A673 (cell line): Measurements from ENCODE around the gene PGAM2. TPM values are rescaled to one million over a fixed set of nuclear protein-coding genes. Genes with fewer than 3 reads are reported as not detected.

Experiments used
- BruUV-seq: library from RNA; stranded (reverse); fragments of 400-500 nt; replicated peaks from 2 replicates; lab custom pipeline; 2021; lab: Mats Ljungman, UMichigan
- CTCF ChIA-PET: fragments of 300-600 bp; sonication (Branson Sonifier 250); formaldehyde crosslinking; loops from one replicate; lab custom pipeline; 2022; ENCODE audit warnings: antibody characterized with exemption; lab: Charles Lee
- POLR2A ChIA-PET: fragments of 300-600 bp; sonication (Branson Sonifier 250); formaldehyde crosslinking; loops from one replicate; lab custom pipeline; 2022; ENCODE audit warnings: antibody characterized with exemption; ENCODE audit not compliant: low non-redundant PET; lab: Charles Lee
- DNase-seq: peaks from one replicate; pipeline ENCODE4 v3.0.0-alpha.2; 2015; ENCODE audit warnings: low spot score
- H3K27ac ChIP-seq: fragments of 200-600 bp; sonication (generic); 2 replicates; pipeline ENCODE4 v1.5.1; 2016; ENCODE audit warnings: mixed run types, low read depth, mild to moderate bottlenecking, mixed read lengths, antibody characterized with exemption, low read length; ENCODE audit not compliant: poor library complexity, severe bottlenecking
- H3K27me3 ChIP-seq: fragments of 200-600 bp; sonication (generic); replicated peaks from 2 replicates; pipeline ENCODE4 v1.6.1; 2017; ENCODE audit warnings: mixed run types, low read depth, mild to moderate bottlenecking, mixed read lengths, antibody characterized with exemption, low read length; ENCODE audit not compliant: insufficient read depth, poor library complexity
- H3K36me3 ChIP-seq: fragments of 200-600 bp; sonication (generic); 2 replicates; pipeline ENCODE4 v1.6.1; 2016; ENCODE audit warnings: mixed run types, mild to moderate bottlenecking, mixed read lengths, antibody characterized with exemption, low read length; ENCODE audit not compliant: insufficient read depth, poor library complexity, severe bottlenecking
- H3K4me1 ChIP-seq: fragments of 200-600 bp; sonication (generic); 2 replicates; pipeline ENCODE4 v1.6.1; 2017; ENCODE audit warnings: mixed run types, mild to moderate bottlenecking, mixed read lengths, antibody characterized with exemption, low read length; ENCODE audit not compliant: insufficient read depth, poor library complexity, severe bottlenecking
- H3K4me3 ChIP-seq: fragments of 200-600 bp; sonication (generic); 2 replicates; pipeline ENCODE4 v1.5.1; 2016; ENCODE audit warnings: low read depth, mixed run types, mild to moderate bottlenecking, mixed read lengths, low read length; ENCODE audit not compliant: poor library complexity, severe bottlenecking
- H3K9me3 ChIP-seq: fragments of 200-600 bp; sonication (generic); 2 replicates; pipeline ENCODE4 v1.6.1; 2016; ENCODE audit warnings: mixed run types, low read depth, mild to moderate bottlenecking, mixed read lengths, antibody characterized with exemption, low read length; ENCODE audit not compliant: poor library complexity, severe bottlenecking
- CTCF ChIP-seq: fragments of 300-800, 200-600 bp; sonication (generic); conservative IDR thresholded peaks from 2 replicates; pipeline ENCODE4 v1.5.1; 2017; ENCODE audit warnings: low read depth, mild to moderate bottlenecking, antibody characterized with exemption, low read length, moderate library complexity, mixed read lengths
- EZH2 ChIP-seq: fragments of 200-600 bp; sonication (generic); IDR thresholded peaks from 2 replicates; pipeline ENCODE4 v1.6.1; 2017; ENCODE audit warnings: borderline replicate concordance, low read depth, mild to moderate bottlenecking, mixed read lengths, antibody characterized with exemption, low read length; ENCODE audit not compliant: poor library complexity, severe bottlenecking
- intact Hi-C: fragments of 100-400 bp; cut with micrococcal nuclease; formaldehyde crosslinking; loops from one replicate; pipeline ENCODE4 v1.10.0; 2022; ENCODE audit not compliant: unreplicated experiment
- total RNA-seq: library from RNA; stranded (reverse); gene quantifications from 2 replicates; pipeline ENCODE4 v1.2.3, GENCODE V29; 2021

The PGAM2 gene
- total RNA-seq, 1 experiment from 2014 or later: not detected

- TF ChIP-seq EZH2 (no peak), CTCF (no peak)
- no peak overlapping the region for H3K27ac ChIP-seq
- ChIA-PET CTCF (no interaction called here), POLR2A (no interaction called here)
- no peak for DNase-seq
- H3K4me3 ChIP-seq: no peak overlapping the region
- H3K4me1 ChIP-seq: no peaks in the 10 kb centered on the region
- no peaks in the 10 kb centered on the region for H3K9me3 ChIP-seq
- no TSS peak for BruUV-seq
- peaks cover 53% of the 10 kb centered on the region for H3K36me3 ChIP-seq
- intact Hi-C loops: no loop called here
- no peaks in the 10 kb centered on the region for H3K27me3 ChIP-seq
Observed at GRCh38 chr7:44058759-44059218, 6.6 kb downstream of the PGAM2 start.

- no peaks in the 10 kb centered on the region for H3K4me1 ChIP-seq
- H3K9me3 ChIP-seq: no peaks in the 10 kb centered on the region
- H3K27me3 ChIP-seq: no peaks in the 10 kb centered on the region
- peaks cover 57% of the 10 kb centered on the region for H3K36me3 ChIP-seq
- DNase-seq: no peak
- ChIA-PET CTCF (no interaction called here), POLR2A (no interaction called here)
- no TSS peak for BruUV-seq
- intact Hi-C loops: no loop called here
- no peak for TF ChIP-seq EZH2
- no peak for TF ChIP-seq CTCF
- H3K4me3 ChIP-seq: no peak overlapping the region
- H3K27ac ChIP-seq: no peak overlapping the region
Observed at GRCh38 chr7:44057849-44058758, 7.3 kb downstream of the PGAM2 start.

- Histone ChIP-seq H3K4me1 (no peaks in the 10 kb centered on the region), H3K4me3 (no peak overlapping the region), H3K27me3 (no peaks in the 10 kb centered on the region), H3K27ac (no peak overlapping the region), H3K36me3 (peaks cover 58% of the 10 kb centered on the region), H3K9me3 (no peaks in the 10 kb centered on the region)
- CTCF ChIA-PET: no interaction called here
- no TSS peak for BruUV-seq
- POLR2A ChIA-PET: no interaction called here
- DNase-seq: no peak
- TF ChIP-seq EZH2: no peak
- no peak for TF ChIP-seq CTCF
- intact Hi-C loops: no loop called here
Observed at GRCh38 chr7:44057181-44057848, 8.1 kb downstream of the PGAM2 start.
